ENCODE results near the gene HNRNPA2B1.

The HNRNPA2B1 gene

GRCh38 chr7:26200444-26201246 lies at the start of gene HNRNPA2B1:
Gene HNRNPA2B1, minus strand, starts transcription at chr7:26200746. Its CDS starts 169 bp downstream, at chr7:26200577.
- DNase-seq (ENCODE audit: low read depth in 3 of 3): peak; percentile 94 to 95 (median 94)

GRCh38 chr7:26250239-26250638 lies 49.7 kb upstream of the HNRNPA2B1 start:
- no peak for DNase-seq (ENCODE audit: low read depth in 3 of 3)

DNA sequence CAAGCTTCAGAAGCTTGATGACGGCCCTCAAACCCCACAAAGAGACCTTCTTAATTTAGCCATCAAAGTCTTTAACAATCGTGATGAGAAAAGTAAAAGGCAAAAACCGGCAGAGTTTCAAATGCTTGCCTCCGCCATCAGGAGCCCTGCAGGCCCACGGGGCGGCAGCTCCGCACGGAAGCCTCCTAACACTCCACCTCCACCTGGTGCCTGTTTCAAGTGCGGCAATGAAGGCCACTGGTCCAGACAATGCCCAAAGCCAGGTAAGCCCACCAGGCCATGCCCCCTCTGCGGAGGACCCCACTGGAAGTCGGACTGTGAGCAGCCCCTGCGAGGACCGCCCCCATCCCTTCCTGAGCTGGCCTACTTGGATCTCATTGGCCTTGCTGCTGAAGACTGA lies 44.6 kb upstream of the HNRNPA2B1 start:
- DNase-seq (ENCODE audit: low read depth in 3 of 3): no peak

DNA sequence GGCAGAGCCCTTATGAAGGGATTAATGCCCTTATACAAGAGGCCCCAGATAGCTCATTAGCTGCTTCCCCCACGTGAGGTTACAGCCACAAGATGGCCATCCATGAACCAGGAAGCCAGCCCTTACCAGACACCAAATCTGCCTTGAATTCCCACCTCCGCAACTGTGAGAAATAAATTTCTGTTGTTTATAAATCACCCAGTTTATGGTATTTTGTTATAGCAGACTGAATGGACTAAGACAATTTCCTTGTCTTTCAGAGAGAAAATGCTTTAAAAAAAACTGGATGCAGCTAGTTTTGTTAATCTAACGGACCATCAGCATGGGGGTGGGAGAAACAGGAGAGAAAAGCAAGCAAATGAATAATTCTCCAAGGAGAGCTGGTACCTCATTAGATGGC lies 37.5 kb upstream of the HNRNPA2B1 start:
- DNase-seq (ENCODE audit: low read depth in 3 of 3): no peak

- DNase-seq (ENCODE audit: low read depth in 3 of 3): no peak
Measured at GRCh38 chr7:26237035-26237807, 36.7 kb upstream of the HNRNPA2B1 start.

GRCh38 chr7:26233902-26234511 lies 33.5 kb upstream of the HNRNPA2B1 start:
- DNase-seq (ENCODE audit: low read depth in 3 of 3): no peak

- no peak for DNase-seq (ENCODE audit: low read depth in 3 of 3)
Measured at GRCh38 chr7:26227987-26228386, 27.4 kb upstream of the HNRNPA2B1 start.

DNA sequence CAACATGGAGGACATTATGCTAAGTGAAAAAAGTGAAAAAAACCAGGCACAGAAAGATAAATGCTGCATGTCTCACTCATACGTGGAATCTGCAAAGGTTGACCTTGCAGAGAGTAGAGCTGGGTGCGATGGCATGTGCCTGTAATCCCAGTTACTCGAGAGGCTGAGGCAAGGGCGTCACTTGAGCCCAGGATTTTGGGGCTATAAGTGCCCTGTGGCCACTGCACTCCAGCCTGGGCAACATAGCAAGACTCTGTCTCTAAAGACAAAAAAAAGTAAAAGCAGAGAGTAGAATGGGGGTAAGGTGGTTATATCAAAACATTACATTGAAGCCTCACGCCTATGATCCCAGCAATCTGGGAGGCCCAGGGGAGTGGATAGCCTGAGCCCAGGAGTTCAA lies 23.8 kb upstream of the HNRNPA2B1 start:
- no peak for DNase-seq (ENCODE audit: low read depth in 3 of 3)

DNA sequence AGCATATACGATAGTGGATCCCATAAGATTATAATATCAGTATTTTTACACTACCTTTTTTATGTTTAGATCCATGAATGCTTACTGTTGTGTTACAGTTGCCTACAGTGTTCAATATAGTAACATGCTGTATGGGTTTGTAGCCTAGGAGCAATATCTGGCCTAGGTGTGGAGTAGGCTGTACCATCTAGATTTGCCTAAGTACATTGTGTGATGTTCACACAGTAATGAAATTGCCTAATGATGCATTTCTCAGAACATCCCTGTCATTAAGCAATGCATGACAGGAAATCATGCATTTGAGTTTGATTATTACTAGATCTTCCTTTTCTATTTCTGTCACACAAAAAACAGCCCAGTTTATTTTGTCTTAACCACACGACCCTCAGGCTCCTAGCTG lies 15.5 kb upstream of the HNRNPA2B1 start:
- no peak for DNase-seq (ENCODE audit: low read depth in 3 of 3)

DNA sequence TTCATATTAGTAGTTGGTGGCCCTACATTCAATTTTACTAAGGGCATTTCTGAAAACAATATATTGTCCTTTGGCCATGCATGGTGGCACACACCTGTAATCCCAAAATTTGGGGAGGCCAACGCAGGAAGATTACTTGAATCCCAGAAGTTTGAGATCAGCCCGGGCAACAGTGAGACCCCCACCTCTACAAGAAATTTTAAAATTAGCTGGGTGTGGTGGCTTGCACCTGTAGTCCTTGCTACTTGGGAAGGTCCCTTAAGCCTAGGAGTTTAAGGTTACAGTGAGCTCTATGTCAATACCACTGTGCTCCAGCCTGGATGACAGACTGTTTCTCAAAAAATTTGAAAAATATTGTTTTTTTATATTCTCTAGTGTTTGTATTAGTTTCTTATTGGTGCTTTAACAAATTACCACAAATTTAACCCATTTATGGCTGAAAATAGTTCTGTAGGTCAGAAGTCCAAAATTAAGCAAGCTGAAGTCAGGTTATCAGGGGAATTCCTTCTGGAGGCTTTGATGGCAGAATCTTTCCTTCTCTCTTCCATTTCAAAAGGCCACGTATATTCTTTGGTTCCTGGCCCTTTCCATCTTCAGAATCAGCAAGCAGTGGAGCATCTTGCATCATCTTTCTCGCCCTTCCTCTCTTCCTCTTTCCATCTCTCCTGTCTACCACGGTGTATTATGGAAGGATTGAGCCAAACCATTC lies 13.4 kb upstream of the HNRNPA2B1 start:
- no peak for DNase-seq (ENCODE audit: low read depth in 3 of 3)

- no peak for DNase-seq (ENCODE audit: low read depth in 3 of 3)
Measured at GRCh38 chr7:26212921-26213718, 12.6 kb upstream of the HNRNPA2B1 start.

- no peak for DNase-seq (ENCODE audit: low read depth in 3 of 3)
Measured at GRCh38 chr7:26208040-26208439, 7.5 kb upstream of the HNRNPA2B1 start.

- no peak for DNase-seq (ENCODE audit: low read depth in 3 of 3)
Measured at GRCh38 chr7:26203016-26203415, 2.5 kb upstream of the HNRNPA2B1 start.

DNA sequence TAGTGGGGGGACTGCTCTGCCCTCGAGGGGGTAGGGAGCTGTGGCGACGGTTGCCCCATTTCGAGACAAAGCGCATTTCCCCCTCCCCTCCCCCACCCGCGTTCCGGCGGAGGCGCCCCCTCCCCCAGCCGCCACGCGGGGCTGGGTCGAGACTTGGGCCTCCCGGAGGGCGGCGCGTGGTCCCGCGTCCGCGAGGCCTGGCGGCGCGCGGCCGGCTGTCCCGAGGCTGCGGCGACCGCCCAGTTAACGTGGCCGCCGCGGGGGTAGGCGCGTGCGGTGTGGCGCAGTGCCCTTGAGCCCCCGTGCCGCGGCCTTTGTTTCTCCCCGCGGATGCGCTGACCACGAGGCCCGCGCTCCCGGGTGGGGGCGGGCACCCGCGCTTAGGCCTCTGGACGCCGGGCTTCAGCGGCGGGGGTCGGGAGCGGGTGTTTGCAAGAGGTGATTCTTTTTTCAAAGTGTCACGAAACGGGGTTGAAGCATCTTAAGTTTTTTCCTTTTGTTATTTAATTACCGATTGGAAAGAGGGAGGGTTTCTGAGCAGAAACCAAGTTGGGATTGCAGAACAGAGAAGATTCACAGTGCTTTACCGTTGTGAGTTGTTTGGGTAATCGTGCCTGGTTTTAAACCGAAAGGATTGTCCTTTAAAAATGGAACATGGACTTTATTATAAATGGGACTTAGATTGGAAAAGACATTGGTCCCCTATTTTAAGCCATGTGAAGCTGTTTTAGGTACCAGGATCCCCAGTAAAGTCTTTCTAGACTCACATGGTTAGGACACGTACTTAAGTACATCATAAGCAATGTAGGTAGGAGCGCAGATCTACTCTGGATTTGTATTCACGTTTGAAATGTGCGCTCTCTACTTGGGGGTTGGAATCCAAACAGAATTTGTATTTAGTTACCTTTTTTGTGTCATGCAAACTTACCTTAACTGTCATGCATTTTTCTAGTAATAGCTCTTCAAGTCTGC lies 1.8 kb upstream of the HNRNPA2B1 start:
- peak in 2 of 3 donors; percentile 42 to 57 for DNase-seq (ENCODE audit: low read depth in 3 of 3)

GRCh38 chr7:26201247-26202018 lies 887 bp upstream of the HNRNPA2B1 start, which contains the start of gene CBX3:
Gene CBX3, plus strand, starts transcription at chr7:26201745. Its CDS starts 1,254 bp downstream, at chr7:26202999.
- DNase-seq (ENCODE audit: low read depth in 3 of 3): peak; percentile 80 to 89 (median 89)

DNA sequence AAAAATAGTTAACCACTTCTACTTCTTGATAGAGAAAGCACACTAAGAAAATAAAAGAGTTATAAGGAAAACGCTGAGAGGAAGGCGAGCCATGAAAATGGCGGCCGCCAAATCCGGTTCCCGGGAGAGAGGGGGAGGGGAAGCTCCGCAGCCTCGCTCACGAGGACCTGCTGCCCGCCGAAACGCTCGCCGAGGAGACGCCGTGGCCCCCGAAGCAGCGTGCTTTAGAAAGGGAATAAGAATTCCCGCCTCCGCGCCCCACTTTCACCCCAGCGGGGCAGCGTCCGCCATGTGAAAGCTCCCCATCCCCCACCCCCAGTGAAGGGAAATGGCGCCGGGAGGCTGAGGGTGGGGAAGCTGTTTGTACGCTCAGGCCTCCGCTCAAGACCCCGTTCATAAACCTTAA lies 505 bp downstream of the HNRNPA2B1 start:
- peak; percentile 55 to 70 (median 62) for DNase-seq (ENCODE audit: low read depth in 3 of 3)

- peak in 2 of 3 donors; percentile 26 to 36 for DNase-seq (ENCODE audit: low read depth in 3 of 3)
Measured at GRCh38 chr7:26199301-26200037, 1.1 kb downstream of the HNRNPA2B1 start.

DNA sequence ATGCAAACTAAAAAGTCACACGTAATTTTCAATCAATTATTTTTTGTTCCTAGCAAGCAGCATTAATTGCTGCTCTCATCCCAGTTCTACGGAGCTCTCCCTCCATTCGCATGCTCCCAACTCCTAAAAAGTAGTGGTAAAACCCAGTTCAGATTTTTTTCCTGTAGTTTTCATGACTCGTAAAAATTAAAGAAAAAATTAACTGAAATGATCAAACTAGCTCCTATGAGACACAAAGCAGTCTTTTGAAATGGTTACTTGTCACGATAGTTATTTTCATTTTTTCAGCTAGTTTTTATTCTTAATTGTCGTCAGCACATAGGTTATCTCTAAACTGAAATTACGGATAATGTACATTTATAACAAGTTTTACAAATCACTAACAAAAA lies 1.8 kb downstream of the HNRNPA2B1 start:
- no peak for DNase-seq (ENCODE audit: low read depth in 3 of 3)

Data from stimulated activated CD4-positive, alpha-beta T cell treated with anti-CD3 and anti-CD28 coated beads, TNF-alpha, amount 100 ng/mL, for 48 hours (primary cell).